ENCODE results near the gene EID3. TPM values are rescaled to one million over a fixed set of nuclear protein-coding genes. Genes with fewer than 3 reads are reported as not detected.

EID3 gene
- total RNA-seq, 1 experiment from 2014 or later: 1.4 TPM

DNA sequence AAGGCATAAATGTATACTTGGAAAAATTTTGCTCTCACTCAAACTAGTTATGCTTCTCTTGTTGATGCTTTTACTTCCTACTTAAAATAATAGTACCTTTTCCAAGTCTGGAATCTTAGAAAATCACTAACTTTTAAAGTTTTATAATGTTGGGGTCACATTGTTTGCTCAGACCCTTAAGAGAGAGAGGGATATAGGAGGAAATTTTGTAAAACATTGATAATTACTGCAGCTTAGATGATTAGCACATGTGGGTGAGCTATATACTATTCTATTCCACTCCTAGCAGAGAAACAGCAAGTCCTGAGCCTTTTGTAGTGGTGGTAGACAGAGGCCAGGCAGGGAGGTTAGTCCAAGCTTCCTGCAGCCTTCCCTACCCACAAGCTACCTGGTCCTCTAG lies 13.4 kb downstream of the EID3 start:
- H4K5ac ChIP-seq (ENCODE audit: insufficient read length, low read depth, low read length): no peak overlapping the region
- no peaks in the 10 kb centered on the region for H3K79me2 ChIP-seq (ENCODE audit: insufficient read depth, low read length)

More for the DNA sequence above, 13.4 kb downstream of the EID3 start:
- Histone ChIP-seq H4K91ac (ENCODE audit: insufficient read length, low read depth, low read length) (no peak overlapping the region), H4K20me1 (ENCODE audit: control insufficient read depth, insufficient read depth, insufficient read length) (no peaks in the 10 kb centered on the region), H3K23me2 (ENCODE audit: insufficient read length, low read depth, low read length, poor library complexity, severe bottlenecking) (no peaks in the 10 kb centered on the region), H3K9me3 (ENCODE audit: control insufficient read depth, low read depth, low read length) (no peaks in the 10 kb centered on the region), H2AFZ (ENCODE audit: low read length) (no peak overlapping the region), H2BK5ac (ENCODE audit: insufficient read length, low read length) (no peak overlapping the region), H3K4me1 (ENCODE audit: insufficient read depth, low read length) (no peaks in the 10 kb centered on the region), H3K4me2 (ENCODE audit: insufficient read depth, insufficient read length, low read length) (no peak overlapping the region), H3K27me3 (ENCODE audit: insufficient read depth, low read length) (no peaks in the 10 kb centered on the region), H3K18ac (ENCODE audit: insufficient read length, low read depth, low read length) (no peak overlapping the region), H4K8ac (replicated peaks; ENCODE audit: insufficient read length, low read depth, low read length) (no peak overlapping the region), H2BK20ac (ENCODE audit: low read depth, low read length, poor library complexity, severe bottlenecking) (no peak overlapping the region), H3K4ac (ENCODE audit: low read depth, low read length) (no peak overlapping the region), H2BK120ac (ENCODE audit: low read depth, low read length, poor library complexity, severe bottlenecking) (no peak overlapping the region), H2AK5ac (ENCODE audit: insufficient read length, low read length) (no peak overlapping the region), H3K56ac (ENCODE audit: insufficient read length, low read depth, low read length) (no peak overlapping the region), H3T11ph (ENCODE audit: low read length) (no peak overlapping the region), H2BK15ac (ENCODE audit: low read depth, low read length) (no peak overlapping the region), H3K79me1 (ENCODE audit: insufficient read depth, low read depth, low read length, poor library complexity, severe bottlenecking) (peaks cover 2% of the 10 kb centered on the region), H2BK12ac (ENCODE audit: insufficient read length, low read depth, low read length) (no peak overlapping the region), H3K23ac (ENCODE audit: insufficient read length, low read depth, low read length) (no peak overlapping the region), H3K14ac (ENCODE audit: insufficient read depth, low read length) (no peak overlapping the region), H3K27ac (ENCODE audit: insufficient read length, low read depth, low read length) (no peak overlapping the region), H3K9ac (ENCODE audit: extremely low read depth, insufficient read length, low read length) (no peak overlapping the region)
- no peaks in the 10 kb centered on the region for H3K4me1 Mint-ChIP-seq
- no peak overlapping the region for H3K4me3 Mint-ChIP-seq
- no peaks in the 10 kb centered on the region for H3K27me3 Mint-ChIP-seq (ENCODE audit: low read depth)
- DNase-seq: no peak
- H3K9me3 Mint-ChIP-seq: no peaks in the 10 kb centered on the region; a peak in 1 of 5 replicates
- TF ChIP-seq, protein P1, sequence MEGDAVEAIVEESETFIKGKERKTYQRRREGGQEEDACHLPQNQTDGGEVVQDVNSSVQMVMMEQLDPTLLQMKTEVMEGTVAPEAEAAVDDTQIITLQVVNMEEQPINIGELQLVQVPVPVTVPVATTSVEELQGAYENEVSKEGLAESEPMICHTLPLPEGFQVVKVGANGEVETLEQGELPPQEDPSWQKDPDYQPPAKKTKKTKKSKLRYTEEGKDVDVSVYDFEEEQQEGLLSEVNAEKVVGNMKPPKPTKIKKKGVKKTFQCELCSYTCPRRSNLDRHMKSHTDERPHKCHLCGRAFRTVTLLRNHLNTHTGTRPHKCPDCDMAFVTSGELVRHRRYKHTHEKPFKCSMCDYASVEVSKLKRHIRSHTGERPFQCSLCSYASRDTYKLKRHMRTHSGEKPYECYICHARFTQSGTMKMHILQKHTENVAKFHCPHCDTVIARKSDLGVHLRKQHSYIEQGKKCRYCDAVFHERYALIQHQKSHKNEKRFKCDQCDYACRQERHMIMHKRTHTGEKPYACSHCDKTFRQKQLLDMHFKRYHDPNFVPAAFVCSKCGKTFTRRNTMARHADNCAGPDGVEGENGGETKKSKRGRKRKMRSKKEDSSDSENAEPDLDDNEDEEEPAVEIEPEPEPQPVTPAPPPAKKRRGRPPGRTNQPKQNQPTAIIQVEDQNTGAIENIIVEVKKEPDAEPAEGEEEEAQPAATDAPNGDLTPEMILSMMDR (conservative IDR thresholded peaks at IDR 0.05): no peak
- H3K36me3 Mint-ChIP-seq (ENCODE audit: insufficient read depth in 1 of 3, low read depth in 3 of 3): peaks cover 44 to 86% (median 86%) of the 10 kb centered on the region in 3 experiments
- H3K27ac Mint-ChIP-seq: no peak overlapping the region

All from H9 (cell line).